Stimulated activated CD4-positive, alpha-beta T cell treated with anti-CD3 and anti-CD28 coated beads, Interleukin-1b, Interleukin-23, amount 100 ng/mL, for 1 hour (primary cell): ENCODE measurements around the gene QRSL1.
"Not testable (repeated sequence)": the region's sequence is repeated elsewhere in the genome, so short reads cannot be mapped to it uniquely, and the experiment has no call there.

Source experiments
- DNase-seq, 2 donors: peaks; one replicate each; pipeline ENCODE4 v3.0.0-alpha.2; 2020; ENCODE audit warnings: low read depth in 2 of 2

QRSL1 gene

DNA sequence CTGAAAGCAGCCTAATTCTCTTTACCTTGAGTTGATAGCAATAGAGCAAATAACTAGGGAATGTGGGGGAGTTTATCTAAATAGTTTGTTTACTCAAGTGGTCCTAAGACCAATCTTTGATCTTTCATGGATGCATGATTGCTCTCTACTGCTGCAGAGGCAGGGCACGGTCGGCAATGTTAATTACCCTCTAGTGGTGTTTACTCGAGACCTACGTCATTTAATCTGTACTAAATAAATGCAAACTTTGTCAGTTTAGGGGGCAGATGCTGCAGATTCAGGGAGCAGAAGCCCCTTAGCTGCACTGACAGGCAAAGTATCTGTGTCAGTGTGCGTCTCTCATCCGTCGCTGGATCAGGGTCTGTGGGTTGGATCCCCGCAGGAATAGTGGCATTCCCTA lies 7.0 kb upstream of the QRSL1 start:
- no peak for DNase-seq

DNA sequence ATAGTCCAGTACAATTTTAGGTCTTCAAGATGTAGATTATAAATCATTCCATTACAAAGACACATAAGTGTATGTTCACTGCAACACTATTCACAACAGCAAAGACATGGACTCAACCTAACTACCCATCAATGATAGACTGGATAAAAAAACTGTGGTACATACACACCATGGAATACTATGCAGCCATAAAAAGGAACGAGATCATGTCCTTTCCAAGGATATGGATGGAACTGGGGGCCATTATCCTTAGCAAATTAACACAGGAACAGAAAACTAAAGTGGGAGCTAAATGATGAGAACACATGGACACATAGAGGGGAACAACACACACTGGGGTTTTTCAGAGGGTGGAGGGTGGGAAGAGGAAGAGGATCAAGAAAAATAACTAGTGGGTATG lies 6.3 kb upstream of the QRSL1 start:
- no peak for DNase-seq

DNA sequence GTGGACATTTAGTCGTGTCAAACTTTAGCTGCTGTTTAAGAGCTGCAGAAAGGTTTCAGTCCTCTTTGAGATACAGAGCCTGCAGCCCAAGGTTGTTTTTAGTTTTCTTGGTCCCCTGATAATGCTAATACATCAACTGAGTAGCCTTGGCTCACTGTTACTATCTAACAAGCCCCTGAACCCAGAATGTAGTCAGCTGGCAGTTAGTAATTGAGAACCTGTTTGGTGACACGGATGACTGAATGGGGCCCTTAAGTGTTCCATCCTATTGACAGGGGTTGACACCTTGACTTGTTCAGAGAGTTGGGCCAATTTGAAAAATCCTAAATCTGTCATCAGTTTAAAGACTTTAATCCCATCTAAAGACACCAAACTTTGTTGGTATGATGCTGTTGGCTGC lies 2.9 kb upstream of the QRSL1 start:
- DNase-seq: no peak

DNA sequence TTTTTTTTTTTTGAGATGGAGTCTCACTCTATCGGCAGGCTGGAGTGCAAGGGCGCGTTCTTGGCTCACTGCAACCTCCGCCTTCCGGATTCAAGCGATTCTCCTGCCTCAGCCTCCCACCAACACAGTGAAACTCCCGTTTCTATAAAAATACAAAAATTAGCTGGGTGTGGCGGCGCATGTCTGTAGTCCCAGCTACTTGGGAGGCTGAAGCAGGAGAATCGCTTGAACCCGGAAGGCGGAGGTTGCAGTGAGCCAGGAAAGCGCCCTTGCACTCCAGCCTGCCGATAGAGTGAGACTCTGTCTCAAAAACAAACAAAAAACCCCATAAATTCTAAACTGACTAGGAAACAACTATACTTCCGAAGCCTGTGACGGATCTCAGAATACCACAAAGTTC lies 1.6 kb upstream of the QRSL1 start:
- not testable (repeated sequence) for DNase-seq

DNA sequence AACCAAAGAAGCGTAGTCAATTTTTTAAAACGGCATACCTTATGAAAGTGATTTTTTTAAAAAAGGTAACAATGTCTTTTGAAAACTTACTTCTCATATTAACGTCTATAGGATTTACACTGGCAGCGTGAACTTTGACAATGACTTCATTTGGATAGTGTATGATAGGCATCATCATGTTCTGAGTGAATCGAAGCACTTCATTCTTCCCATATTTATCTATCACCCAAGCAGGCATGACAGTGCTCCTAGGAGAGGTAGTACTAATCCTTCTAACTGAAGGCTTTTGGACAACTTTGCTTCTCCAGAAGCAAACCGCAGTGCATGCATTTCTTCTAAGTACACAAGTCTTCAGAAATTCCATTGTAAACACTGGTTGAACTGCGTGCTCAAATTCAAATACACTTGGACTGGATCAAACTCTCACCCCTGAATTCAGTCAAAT lies 698 bp upstream of the QRSL1 start:
- DNase-seq: no peak

DNA sequence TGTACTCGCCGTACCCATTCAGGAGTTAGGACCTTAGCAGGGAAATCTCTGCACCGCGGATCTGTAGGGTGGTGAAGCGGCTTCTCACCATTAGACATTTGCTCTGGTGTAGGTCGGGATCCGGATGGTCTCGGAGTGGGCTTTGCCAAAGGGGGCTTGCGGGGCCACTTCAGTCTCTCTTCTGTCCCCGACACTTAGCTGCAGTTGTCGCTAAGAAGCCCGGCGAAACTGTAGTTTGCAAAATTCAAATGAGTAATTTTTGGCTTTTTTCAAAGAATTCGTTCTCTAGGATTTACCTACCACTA lies 433 bp downstream of the QRSL1 start:
- no peak for DNase-seq

DNA sequence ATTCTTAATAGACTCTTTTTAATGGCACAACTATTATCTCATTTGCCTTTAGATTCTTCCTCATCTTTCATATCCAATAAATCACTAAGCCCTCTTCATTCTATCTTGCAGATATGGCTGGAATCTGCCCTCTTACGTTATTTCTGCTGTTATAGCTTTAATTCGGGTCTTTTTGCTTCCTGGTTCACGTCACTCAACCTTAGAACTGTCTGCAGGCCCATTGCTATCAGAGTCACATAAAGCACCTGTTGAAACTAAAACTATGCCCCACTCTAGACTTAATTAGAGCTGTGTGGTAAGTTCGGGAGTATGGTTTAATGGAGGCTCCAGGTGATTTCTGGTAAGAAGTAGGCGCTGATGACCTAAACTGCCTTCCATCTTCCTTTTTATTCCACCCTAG lies 988 bp downstream of the QRSL1 start:
- no peak for DNase-seq

DNA sequence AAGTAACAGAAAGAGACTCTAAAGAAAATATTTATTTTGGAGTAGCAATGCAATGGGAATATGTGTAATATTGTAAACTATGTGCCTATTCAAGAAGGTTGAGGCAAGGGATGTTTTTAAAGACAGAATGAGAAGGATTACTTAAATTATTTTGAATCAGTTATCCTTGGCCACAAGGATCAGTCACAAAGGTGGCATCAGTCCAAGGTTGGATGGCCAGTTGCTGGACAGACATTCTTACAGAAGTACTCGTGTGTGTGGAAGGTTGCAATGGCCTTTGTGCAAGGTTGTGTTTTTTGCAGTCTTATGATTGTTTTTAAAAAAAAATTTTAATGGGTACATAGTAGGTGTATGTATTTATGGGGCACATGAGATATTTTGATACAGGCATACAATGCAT lies 2.0 kb downstream of the QRSL1 start:
- DNase-seq: no peak

DNA sequence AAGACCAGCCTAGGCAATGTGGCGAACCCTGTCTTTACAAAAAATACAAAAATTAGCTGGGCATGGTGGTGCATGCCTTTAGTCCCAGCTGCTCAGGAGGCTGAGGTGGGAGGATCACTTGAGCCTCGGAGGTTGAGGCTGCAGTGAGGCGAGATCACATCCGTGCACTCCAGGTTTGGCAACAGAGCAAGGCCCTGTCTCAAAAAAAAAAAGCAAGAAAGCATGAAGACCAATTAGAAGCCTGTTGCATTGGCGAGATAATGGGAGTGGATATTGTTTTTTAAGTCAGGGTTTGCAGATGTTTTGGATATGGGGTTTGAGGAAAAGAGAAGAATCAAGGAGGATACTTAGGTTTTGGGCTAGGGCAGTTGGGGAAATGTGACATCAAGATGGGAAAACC lies 5.2 kb downstream of the QRSL1 start:
- no peak for DNase-seq

DNA sequence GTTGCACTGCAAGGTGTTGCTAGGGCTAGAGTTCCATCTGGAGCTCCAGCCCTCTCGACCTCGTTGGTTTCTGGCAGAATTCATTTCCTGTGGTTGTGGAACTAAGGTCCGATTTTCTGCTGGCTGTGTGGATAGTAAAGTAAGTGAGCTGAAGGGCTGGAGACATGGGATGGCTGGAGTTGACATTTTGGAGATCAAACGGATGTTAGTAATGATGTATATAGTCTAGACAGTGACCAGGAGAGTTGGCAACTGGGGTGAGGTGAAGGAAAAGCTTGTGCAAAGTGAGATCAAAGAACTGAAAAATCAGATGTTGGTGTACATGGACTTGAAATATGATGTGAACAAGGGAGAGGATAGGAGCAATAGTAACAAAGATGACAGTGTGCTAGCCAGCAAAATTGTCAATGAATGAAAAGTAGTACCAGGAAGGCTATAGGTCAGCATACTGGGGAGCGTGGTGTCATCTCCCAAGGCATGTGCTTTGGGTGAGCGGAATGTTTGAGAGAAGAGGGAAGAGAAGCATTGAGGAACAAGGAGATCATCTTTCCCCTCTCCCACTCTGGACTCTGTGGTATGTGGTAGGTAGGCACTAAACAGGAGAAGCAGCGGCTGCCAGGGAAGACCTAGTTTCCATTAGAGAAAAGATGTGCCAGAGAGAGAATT lies 7.8 kb downstream of the QRSL1 start:
- DNase-seq: no peak

DNA sequence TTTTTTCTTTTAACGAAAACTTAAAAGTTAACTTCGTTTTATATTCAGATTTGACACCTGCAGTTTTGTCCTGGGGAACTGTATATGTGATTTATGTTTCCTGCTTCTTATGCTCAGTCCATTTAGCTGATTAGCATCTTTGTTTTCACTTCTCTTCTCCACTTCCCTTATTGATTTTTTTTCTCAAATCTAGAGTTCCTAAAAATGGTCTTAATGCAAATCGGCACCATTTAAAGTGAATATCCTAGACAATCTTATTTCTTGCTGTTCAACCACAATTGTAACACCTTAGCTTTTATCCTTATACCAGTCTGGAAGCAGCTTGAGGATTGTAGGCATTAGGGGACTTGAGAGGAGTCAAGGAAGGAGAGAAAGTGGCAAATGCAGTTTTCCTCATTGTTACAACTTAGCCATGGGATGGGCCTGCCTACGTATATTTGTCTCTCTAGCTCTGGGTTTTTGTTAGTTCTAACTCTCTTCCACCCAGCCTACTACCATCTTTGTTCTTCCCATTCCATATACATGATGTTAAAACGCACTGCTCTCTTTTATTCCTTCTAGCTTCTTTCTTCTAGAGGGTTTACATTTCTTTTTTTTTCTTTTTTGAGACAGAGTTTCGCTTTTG lies 8.5 kb downstream of the QRSL1 start:
- DNase-seq: no peak

DNA sequence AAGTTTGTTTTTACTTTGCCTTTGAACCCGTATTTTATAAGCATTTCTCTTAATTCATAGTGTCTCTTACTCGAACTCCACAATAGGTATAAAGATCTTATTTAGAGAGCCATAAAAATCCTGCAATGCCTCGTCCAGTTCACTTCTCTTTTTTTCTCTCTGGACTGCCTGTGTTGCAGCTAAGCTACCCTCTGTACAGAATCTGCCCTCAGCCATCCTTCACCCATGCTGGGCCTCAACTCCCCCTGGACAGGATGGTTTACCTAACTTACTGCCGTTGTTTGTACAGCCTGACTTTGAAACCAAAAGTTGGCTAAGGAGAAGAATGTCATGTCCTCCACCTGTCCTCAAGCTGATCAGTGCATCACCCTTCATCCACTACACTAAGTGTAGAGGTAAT lies 10.4 kb downstream of the QRSL1 start:
- no peak for DNase-seq

DNA sequence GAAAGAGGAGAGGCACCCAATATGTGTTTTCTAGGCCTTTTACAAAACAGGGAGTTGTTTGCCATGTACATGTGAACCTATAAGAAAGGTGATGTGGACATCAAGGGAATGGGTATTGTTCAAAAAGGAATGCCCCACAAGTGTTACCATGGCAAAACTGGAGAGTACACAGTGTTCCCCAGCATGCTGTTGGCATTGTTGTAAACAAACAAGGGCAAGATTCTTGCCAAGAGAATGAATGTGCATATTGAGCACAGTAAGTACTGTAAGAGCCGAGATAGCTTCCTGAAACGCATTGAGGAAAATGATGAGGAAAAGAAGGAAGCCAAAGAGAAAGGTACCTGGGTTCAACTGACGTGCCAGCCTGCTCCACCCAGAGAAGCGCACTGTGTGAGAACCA lies 13.1 kb downstream of the QRSL1 start:
- DNase-seq: no peak

DNA sequence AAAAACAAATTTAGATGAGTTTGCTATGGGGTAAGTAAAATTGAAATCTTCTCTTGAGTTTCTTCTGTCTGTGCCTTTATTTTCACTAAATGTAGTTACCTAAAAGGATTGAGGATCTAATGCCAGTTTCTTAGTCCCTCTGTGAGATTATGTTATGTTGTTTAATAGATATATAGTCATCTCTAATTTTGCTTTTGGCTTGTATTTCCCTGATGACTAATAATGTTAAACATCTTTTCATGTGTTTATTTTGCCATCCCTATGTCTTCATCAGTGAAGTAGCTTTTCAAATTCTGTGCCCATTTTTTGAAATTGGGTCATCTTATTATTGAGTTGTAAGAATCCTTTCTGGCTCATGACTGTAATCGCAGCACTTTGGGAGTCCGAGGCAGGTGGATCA lies 13.7 kb downstream of the QRSL1 start:
- no peak for DNase-seq

DNA sequence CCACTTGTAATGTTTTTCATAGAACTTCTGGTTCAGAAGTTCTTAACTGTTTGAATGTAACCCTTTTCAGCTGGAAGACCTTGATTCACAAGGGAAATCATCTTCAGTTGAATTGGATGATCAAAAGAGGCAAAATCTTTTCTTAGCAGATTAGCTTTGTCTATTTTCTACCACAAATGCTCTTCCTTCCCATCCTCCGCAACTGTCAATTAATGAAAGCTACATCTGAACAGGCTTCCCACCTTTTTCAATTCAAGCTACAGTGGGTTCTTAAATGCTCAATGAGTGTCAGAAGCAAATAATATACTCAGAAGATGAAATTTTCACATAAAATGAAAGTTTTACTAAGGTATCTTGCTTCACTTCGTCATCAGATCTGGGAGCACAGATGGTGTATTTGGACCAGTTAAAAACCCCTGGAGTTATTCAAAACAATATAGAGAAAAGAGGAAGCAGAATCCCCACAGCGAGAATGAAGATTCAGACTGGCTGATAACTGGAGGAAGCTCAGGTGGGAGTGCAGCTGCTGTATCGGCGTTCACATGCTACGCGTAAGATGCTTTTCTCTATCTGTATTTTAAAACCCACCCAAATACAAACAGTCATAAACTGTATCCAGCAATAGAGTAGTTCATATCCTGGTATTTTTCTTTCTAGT lies 19.4 kb downstream of the QRSL1 start:
- DNase-seq: no peak

DNA sequence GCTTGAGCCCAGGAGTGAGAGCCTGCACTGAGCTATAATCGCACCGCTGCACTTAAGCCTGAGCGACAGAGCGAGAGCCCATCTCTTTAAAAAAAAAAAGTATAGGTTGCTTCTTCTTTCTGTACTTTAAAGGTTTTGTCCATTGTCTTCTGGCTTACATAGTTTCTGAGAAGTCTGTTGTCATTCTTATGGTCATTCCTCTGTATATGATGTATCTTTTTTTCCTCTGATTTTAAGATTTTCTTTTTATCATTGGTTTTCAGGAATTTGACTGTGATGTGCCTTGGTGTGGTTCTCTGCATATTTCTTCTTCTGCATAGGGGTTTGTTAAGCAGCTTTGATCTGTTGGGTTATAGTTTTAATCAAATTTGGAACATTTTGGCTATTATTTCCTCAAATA lies 29.1 kb downstream of the QRSL1 start:
- no peak for DNase-seq

DNA sequence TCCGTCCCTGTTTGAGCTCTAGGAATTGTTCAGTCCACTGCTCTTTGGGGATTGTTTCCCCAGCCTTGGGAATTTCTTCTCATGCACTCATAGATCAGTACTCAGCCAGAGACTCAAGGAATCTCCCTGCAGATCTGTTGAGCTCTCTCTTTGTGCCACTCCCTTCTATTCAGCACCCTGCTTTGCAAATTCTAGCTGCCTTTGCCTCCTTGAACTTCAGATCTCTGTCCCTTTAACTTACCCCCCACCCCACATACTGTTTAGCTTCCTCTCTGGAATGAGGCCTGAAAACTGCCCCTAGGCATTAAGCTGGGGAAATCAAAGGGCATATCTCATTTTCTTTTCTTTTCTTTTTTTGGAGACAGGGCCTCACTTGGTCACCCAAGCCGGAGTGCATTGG lies 30.5 kb downstream of the QRSL1 start:
- DNase-seq: no peak

DNA sequence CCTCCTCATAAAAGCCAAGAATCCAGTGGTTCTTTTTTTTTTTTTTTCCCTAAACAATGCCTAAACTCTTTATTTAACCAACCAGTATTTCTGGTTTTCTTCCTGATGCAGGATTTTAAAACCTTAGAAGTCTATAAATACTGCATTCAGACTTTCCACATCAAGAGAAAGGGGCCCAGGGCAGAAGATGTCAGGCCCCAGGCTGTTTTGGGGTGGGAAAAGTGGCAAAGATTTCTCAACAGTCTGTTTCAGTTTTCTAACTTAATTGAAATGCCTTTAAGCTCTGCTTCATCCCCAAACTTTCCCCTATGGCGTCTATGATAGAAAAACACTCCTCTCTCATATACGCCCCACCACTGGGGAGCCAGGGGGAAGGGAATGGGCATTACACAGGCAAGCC lies 33.1 kb downstream of the QRSL1 start:
- DNase-seq: no peak

DNA sequence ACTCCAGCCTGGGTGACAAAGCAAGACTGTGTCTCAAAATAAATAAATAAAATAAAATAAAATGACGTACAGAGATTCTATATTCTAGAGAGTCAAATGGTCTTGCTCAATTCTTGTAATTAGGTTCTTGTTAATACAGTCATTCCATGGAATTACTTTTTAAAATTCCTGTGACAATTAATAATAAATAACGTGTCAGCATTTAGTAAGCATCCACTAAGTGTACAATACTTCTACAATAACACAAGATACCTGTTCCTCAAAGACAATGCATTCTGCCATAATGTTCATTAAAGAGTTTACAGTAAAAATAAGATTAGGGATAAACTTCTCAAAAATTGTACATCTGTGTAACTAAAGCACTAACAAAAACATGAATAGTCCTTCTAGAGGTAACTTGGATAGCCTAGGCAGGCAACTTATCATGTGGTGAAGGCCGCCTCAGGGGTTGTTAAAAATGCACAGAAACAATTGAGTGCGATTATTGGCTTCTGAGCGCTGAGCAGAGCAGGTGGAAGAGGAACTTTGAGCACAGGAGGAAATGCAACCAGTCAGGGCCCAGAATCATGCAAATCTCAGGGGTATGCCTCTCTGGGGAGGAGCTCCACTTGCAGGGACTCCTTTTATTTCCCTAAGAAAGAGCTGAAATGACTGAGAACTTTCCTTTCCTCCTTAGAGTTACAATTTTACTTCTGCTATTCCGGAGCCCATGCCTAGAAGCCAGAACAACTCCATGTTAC lies 37.1 kb downstream of the QRSL1 start:
- DNase-seq: no peak

DNA sequence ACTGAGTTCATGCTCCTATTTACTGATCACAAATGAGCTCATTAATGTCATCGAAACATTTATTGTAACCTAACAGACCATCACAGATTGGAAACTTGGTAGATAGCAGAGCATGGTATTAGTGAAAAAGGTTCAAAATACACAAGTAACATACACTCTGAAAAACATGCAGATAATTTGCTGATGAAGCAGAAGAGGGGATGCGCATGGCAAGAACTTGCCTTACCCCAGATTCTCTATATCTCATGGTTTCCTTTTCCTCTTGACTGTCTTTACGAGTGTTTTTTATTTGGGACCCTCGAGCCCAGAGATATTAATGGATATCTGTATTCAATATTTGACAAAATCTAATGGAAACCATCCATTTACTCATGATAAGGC lies 37.6 kb downstream of the QRSL1 start:
- DNase-seq: no peak

DNA sequence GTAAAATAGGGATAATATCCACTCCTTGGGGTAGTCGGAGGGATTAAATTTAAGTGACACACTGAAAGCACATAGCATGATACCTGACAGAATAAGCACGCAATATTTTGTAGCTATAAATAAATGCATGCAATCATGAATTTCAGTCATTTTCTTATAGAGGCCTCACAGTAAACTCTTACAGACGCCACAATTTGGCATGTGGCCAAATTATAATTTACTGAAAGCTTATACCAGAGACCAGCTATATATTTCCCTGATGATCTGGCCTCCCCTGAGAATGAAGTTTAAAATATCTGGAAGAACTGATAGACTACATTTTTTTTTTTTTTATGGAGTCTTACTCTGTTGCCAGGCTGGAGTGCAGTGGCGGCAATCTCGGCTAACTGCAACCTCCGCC lies 40.9 kb downstream of the QRSL1 start:
- no peak for DNase-seq

DNA sequence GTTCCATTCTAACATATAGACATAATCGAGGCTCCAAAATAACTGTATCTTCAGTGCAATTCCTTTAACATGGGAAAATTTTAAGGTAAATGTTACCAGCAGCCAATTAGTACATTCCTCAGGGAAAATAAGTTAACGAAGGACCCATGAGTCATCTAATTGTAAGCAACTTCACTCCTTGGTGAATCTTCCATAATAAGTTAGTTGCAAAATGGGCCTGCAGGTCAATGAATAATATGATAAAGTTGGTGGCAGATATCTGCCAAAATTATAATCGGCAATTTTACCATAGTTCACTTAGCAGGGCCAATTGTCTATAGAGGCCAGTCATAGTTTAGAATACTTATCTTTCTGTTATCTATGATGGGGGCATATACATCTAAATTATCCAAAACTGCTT lies 42.3 kb downstream of the QRSL1 start:
- DNase-seq: no peak
